AG04449 (cell line): ENCODE measurements around the gene PTCRA.

Experiments
- CTCF ChIA-PET: fragments of 350-600 bp; formaldehyde crosslinking; extraction: SDS; loops from one replicate; lab custom pipeline; 2021; ENCODE audit warnings: antibody characterized with exemption; lab: Yijun Ruan, JAX
- POLR2A ChIA-PET: fragments of 400-600, 350-600 bp; formaldehyde crosslinking; extraction: SDS; loops from one replicate; lab custom pipeline; 2020; ENCODE audit warnings: antibody characterized with exemption, inconsistent platforms; lab: Yijun Ruan, JAX
- DNase-seq: peaks from one replicate; pipeline ENCODE4 v3.0.0-alpha.2; 2010; ENCODE audit warnings: low read depth, low spot score
- H3K4me3 ChIP-seq: 2 replicates; pipeline ENCODE4 v1.5.1; 2011; ENCODE audit warnings: low read depth, mild to moderate bottlenecking, control low read depth, low read length
- CTCF ChIP-seq: IDR thresholded peaks from one replicate; pipeline ENCODE4 v1.5.1; 2011; ENCODE audit warnings: mild to moderate bottlenecking, moderate library complexity, low read length, control low read depth, inconsistent platforms; ENCODE audit not compliant: insufficient read depth; ENCODE audit errors: missing control alignments

Gene PTCRA

GRCh38 chr6:42967228-42967627 lies 51.4 kb downstream of the PTCRA start:
- TF ChIP-seq CTCF = no peak
- CTCF ChIA-PET = interaction anchor here (0.8 kb wide), 1 partner anchor 11 kb away, joined by 3 read pairs; no protein-coding TSS in a partner anchor
- no peak for DNase-seq
- POLR2A ChIA-PET = no interaction called here
- H3K4me3 ChIP-seq = no peak overlapping the region

GRCh38 chr6:42968126-42968701 lies 52.4 kb downstream of the PTCRA start:
- no peak overlapping the region for H3K4me3 ChIP-seq
- POLR2A ChIA-PET = no interaction called here
- CTCF ChIA-PET = no interaction called here
- no peak for DNase-seq
- no peak for TF ChIP-seq CTCF

GRCh38 chr6:42968783-42969182 lies 52.9 kb downstream of the PTCRA start:
- CTCF ChIA-PET = no interaction called here
- H3K4me3 ChIP-seq = no peak overlapping the region
- no peak for TF ChIP-seq CTCF

GRCh38 chr6:42969431-42969830 lies 53.6 kb downstream of the PTCRA start:
- ChIA-PET CTCF (interaction anchor here (1.1 kb wide), 1 partner anchor 27 kb away, joined by 3 read pairs; no protein-coding TSS in a partner anchor), POLR2A (no interaction called here)
- no peak for DNase-seq
- no peak overlapping the region for H3K4me3 ChIP-seq
- no peak for TF ChIP-seq CTCF

More at GRCh38 chr6:42968783-42969182, 52.9 kb downstream of the PTCRA start:
- no peak for DNase-seq
- POLR2A ChIA-PET = no interaction called here

- POLR2A ChIA-PET = interaction anchor here (1.2 to 1.3 kb wide), 2 partner anchors 9 to 89 kb away, joined by 3 to 6 read pairs; partner anchors contain the start of genes KLC4, MRPL2 and PEX6
- no peak for TF ChIP-seq CTCF
- CTCF ChIA-PET = interaction anchor here (1.1 kb wide), 1 partner anchor 27 kb away, joined by 3 read pairs; no protein-coding TSS in a partner anchor
- no peak overlapping the region for H3K4me3 ChIP-seq
- DNase-seq = no peak
Observed at GRCh38 chr6:42969934-42970333, 54.1 kb downstream of the PTCRA start.

GRCh38 chr6:42970871-42971612 lies 55.2 kb downstream of the PTCRA start:
- POLR2A ChIA-PET = interaction anchor here (0.5 to 1.5 kb wide), 6 partner anchors 8 to 88 kb away, joined by 3 to 6 read pairs (median 4); partner anchors contain the start of genes KLC4, KLHDC3, MEA1 and MRPL2
- TF ChIP-seq CTCF = no peak
- H3K4me3 ChIP-seq = no peak overlapping the region
- CTCF ChIA-PET = interaction anchor here (1.0 to 1.2 kb wide), 2 partner anchors 8 to 10 kb away, joined by 3 read pairs; partner anchors contain the start of gene PEX6
- no peak for DNase-seq
